IPS-11a (cell line): ENCODE measurements around the gene POLD2.

Source experiments
- H3K4me3 ChIP-seq: one replicate; pipeline ENCODE4 v1.5.1; 2013; ENCODE audit warnings: low read depth, low read length, control low read depth

POLD2 gene

DNA sequence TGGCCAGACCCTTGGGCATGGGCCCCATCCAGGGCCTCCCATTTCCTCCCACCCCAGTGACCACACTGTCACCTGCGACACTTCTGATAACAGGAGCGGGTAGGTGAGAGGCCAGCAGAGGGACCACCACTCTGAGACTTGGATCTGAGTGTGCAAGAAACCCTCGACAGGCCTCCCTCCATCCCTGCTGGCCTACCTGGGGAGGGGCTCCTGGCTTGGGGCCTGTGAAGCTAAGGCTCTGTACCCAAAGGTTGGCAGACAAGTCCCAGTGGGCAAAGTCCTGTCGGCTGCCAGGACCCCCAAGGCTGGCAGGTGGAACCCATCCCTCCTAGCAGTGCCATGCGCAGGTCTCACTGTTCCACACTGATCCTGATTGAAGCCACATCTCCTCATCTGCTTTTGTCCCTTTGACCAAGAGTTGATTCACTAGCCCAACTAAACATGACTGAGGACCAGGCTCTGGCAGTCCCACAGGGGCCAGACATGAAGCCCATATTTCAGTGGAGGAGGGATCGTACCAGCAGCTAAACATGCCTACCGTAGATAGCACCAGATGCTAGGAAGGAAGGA lies 56.8 kb downstream of the POLD2 start:
- H3K4me3 ChIP-seq, result no peak overlapping the region

DNA sequence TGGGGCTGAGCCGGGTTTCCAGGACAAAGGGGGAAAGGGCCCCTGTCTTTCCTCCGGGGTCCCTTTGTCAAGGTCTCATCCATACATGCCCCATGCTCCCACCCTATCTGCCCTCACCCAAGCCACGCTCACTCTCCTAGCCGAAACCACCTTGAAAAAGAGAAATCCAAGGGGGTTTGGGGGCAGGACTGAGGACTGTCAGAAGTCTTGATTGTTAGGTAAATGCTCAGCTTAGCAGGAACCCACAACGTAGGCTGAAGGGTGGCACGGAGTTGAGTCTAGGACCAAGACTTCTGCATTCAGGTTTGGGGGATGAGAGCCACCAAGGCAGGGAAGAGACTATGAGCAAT lies 57.3 kb downstream of the POLD2 start:
- H3K4me3 ChIP-seq, result no peak overlapping the region

DNA sequence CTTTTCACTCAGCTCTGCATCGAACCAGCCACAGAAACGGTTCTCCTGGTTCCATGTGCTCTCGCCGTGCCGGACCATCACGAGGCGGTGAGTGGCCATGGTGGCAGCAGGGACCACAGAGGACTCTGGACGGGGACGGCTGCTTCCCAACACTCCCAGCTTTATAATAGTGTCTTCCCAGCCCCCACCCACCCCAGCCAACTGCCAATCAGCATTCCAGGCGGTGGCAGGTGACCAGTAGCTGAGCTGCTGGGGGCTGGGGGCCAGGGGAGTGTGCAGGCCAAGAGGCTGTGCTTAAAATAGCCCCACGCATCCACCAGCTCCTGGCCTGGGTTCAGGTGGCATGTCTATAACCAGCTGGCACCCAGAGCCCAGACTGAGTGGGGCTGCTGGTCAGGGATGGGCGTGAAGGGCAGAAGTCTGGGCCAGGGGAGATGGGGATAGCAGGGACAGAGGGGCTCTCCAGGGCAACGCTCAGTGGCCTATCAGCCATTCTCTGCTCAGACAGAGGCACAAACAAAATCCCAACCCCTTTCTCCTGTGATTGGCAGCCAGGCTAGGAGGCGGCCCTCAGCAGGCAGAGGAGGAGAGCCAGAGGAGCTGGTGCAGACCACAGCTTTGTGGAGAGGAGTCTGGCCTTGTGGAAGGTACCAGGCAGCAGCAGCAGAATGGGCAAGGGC lies 57.8 kb downstream of the POLD2 start, which contains the start of gene PGAM2:
TSS of gene PGAM2 (minus strand) at position 137 of the 680 bp plus-strand sequence. CDS start at position 99, 38 bp downstream.
- no peak within 1 kb of the TSS for H3K4me3 ChIP-seq

DNA sequence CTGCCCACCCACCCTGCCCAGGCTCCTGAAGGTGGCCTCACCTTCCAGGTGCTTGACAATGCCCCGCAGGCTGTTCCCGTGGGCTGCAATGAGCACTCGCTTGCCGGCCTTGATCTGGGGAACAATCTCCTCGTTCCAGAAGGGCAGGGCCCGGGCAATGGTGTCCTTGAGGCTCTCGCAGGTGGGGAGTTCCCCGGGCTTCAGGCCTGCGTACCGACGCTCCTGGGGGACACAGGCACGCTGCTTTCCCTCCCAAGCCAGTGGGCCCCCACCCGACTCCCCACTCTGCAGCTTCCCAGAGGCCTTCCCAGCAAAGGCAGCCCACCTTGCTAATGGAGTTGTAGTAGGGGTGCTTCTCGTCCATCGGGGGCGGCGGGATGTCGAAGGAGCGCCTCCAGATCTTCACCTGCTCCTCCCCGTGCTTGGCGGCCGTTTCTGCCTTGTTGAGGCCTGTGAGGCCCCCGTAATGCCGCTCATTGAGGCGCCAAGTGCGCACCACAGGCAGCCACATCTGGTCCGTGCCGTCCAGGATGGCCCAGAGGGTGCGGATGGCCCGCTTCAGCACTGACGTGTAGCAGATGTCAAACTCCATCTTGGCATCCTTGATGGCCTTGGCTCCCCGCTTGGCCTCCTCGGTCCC lies 58.4 kb downstream of the POLD2 start:
- no peak overlapping the region for H3K4me3 ChIP-seq
